ENCODE data around the gene E2F1.

E2F1 gene

GRCh38 chr20:33627577-33628216, 58.5 kb downstream of the E2F1 start:
- TF ChIP-seq GLIS3 (CRISPR knock-in tag; IDR thresholded peaks at IDR 0.05) (no peak), ZFP3 (CRISPR knock-in tag; IDR thresholded peaks at IDR 0.05) (no peak), POU6F1 (CRISPR knock-in tag; IDR thresholded peaks at IDR 0.05; ENCODE audit: borderline replicate concordance, low read depth) (no peak)

GRCh38 chr20:33626190-33626589, 60.0 kb downstream of the E2F1 start:
- no peak for ATAC-seq
- TF ChIP-seq TOX (CRISPR knock-in tag; IDR thresholded peaks at IDR 0.05; ENCODE audit: borderline replicate concordance): no peak
- TF ChIP-seq ZFP30 (CRISPR knock-in tag; IDR thresholded peaks at IDR 0.05): no peak
- no peak for TF ChIP-seq ISL1 (CRISPR knock-in tag; IDR thresholded peaks at IDR 0.05)
- no peak for TF ChIP-seq CSRNP3 (CRISPR knock-in tag; IDR thresholded peaks at IDR 0.05)

More at GRCh38 chr20:33627577-33628216, 58.5 kb downstream of the E2F1 start:
- ATAC-seq: no peak

Measured in SK-N-SH treated with all-trans-retinoic acid at 6 μM for 48 hours (cell line).